PFSK-1 (cell line): ENCODE results near the gene SAPCD2.

Experiments used
- POLR2AphosphoS5 ChIP-seq: IDR thresholded peaks from 2 replicates; pipeline ENCODE4 v1.6.1; 2012; ENCODE audit warnings: low read depth, mild to moderate bottlenecking, control low read depth, low read length, moderate library complexity
- REST ChIP-seq, 2 experiments: IDR thresholded peaks; 2 replicates each; pipeline versions ENCODE4 v1.6.1 to v1.8.0; 2011 to 2012; ENCODE audit warnings: low read depth in 2 of 2, low read length in 2 of 2, control low read depth in 1 of 2, inconsistent platforms in 1 of 2, mild to moderate bottlenecking in 1 of 2, moderate library complexity in 1 of 2; ENCODE audit not compliant: insufficient read depth in 1 of 2
- SIN3A ChIP-seq: IDR thresholded peaks from 2 replicates; pipeline ENCODE4 v1.6.1; 2012; ENCODE audit warnings: mild to moderate bottlenecking, low read length, moderate library complexity, borderline replicate concordance; ENCODE audit not compliant: insufficient read depth

DNA sequence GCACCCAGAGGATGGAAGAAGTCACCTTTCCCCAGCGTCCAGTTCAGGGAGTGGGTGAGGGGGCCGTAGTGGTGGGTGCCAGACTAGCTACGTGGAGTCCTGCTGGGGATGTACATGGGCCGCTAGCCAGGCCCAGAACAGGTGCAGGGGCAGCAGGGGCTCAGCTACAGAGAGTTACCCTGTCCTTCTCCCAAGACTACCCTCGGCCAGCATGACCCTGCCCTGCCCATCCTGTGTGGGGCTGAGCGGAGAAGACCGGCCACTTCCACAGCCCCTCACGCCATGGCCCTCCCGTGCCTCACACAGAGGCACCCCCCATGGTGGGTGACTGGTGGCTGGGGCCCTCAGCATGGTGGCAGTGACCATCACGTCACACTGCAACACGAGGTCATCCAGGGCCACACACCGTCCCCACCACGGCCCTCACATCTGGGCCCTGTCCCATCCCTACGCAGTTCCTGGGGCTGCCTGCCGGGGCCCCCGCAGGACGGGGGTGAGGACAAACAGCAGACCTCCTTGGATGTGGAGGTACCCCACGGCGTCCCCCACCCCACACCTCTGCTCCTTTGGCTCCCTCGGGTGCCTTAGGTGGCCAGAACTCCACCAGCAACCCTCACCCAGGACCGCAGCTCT, 45.2 kb upstream of the SAPCD2 start:
- TF ChIP-seq POLR2AphosphoS5 (no peak), REST (IDR thresholded peaks at IDR 0.05; ENCODE audit: insufficient read depth in 1 of 2, low read depth in 2 of 2, low read length in 2 of 2) (no peak), SIN3A (no peak)
